Body of pancreas (tissue), 4 donors: ENCODE data around the gene RAC2.

Source experiments
- CTCF ChIP-seq, 7 experiments: fragments of 450-650 bp in 4 of 7; fragments of 200-600 bp in 3 of 7; sonication (generic) in 3 of 7; IDR thresholded peaks; one replicate each; pipeline ENCODE4 v1.5.1; 2016 to 2019; ENCODE audit warnings: antibody characterized with exemption in 7 of 7
- POLR2A ChIP-seq, 3 donors: fragments of 450-650 bp; IDR thresholded peaks; one replicate each; pipeline ENCODE4 v1.6.1; 2016; ENCODE audit warnings: antibody characterized with exemption in 3 of 3, mild to moderate bottlenecking in 2 of 3

DNA sequence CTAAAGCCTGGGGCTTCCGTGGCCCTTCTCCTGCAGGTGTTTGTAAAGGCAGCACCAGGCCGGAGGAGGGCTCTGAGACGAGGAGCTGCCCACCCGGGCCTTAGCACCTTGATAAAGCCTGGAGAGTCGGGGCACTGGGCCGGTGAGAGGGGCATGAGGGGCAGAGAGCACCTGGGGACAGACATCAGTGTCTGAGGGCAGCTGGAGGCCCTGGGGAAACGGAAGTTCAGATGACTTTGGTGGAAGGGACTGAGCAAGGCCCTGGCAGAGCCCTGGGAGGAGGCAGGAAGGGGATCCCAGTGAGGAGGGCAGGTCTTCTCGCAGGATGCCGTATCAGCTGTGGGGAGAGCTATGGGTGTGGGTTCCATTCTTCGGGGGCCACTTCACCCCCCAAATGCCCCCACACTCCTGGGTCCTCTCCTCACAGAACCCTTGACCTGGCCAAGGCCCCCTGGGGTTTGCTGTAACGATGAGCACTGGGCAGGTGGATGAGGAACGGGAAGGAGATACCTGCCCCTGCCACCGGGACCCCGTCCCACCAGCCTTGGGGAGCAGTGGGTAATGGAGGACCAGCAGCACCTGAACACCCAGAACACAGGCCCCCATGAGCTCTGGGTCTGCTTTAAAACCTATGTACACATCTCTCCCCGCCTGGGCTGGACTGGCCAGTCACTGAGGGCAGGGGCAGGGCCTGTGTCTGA, 63.4 kb downstream of the RAC2 start:
- no peak for TF ChIP-seq CTCF (IDR thresholded peaks at IDR 0.05)
- no peak for TF ChIP-seq POLR2A (IDR thresholded peaks at IDR 0.05)
